Large intestine (tissue), 3 donors: ENCODE results near the gene SERPINF2. TPM values are rescaled to one million over a fixed set of nuclear protein-coding genes. Genes with fewer than 3 reads are reported as not detected.
A peak's percentile ranks its signal among the peaks of the same experiment; 100 is the strongest.
"Not testable (repeated sequence)": the region's sequence is repeated elsewhere in the genome, so short reads cannot be mapped to it uniquely, and the experiment has no call there.

Experiments
- DNase-seq, 2 donors: peaks; one replicate each; pipeline versions ENCODE4 v3.0.0 to v3.0.0-alpha.2; 2013
- H3K27ac ChIP-seq: one replicate; pipeline ENCODE4 v1.5.1; 2013; ENCODE audit warnings: low read length
- H3K27me3 ChIP-seq: 2 replicates; pipeline ENCODE4 v1.6.1; 2013; ENCODE audit warnings: low read length; ENCODE audit not compliant: control insufficient read depth, insufficient read depth
- H3K36me3 ChIP-seq: 2 replicates; pipeline ENCODE4 v1.6.1; 2013; ENCODE audit warnings: low read length; ENCODE audit not compliant: control insufficient read depth, insufficient read depth
- H3K4me1 ChIP-seq: one replicate; pipeline ENCODE4 v1.6.1; 2013; ENCODE audit warnings: low read length; ENCODE audit not compliant: control insufficient read depth, insufficient read depth
- H3K4me3 ChIP-seq: one replicate; pipeline ENCODE4 v1.5.1; 2013; ENCODE audit warnings: low read length
- H3K9me3 ChIP-seq: one replicate; pipeline ENCODE4 v1.6.1; 2013; ENCODE audit warnings: mild to moderate bottlenecking, low read depth, low read length, moderate library complexity; ENCODE audit not compliant: control insufficient read depth
- WGBS: methylation state at CpG from one replicate; pipeline ENCODE4 v1.1.5; 2013; ENCODE audit warnings: low lambda C conversion rate; ENCODE audit not compliant: insufficient coverage; 5-methylcytosine and 5-hydroxymethylcytosine counted together
- polyA plus RNA-seq: library from polyadenylated mRNA; unstranded; fragments of 120-200 nt; gene quantifications from one replicate; pipeline ENCODE4 v1.2.1, GENCODE V29; 2013

SERPINF2 gene
- polyA plus RNA-seq, 1 donor, result 14.3 TPM

- DNase-seq, result no peak
- H3K4me1 ChIP-seq, result peaks cover 37% of the 10 kb centered on the region
- WGBS, result no CpG with 5 or more reads among the region's 23 CpGs
- H3K27ac ChIP-seq, result peak overlapping the region; percentile 98
- H3K4me3 ChIP-seq, result peak overlapping the region; percentile 77
- no peaks in the 10 kb centered on the region for H3K9me3 ChIP-seq
- H3K36me3 ChIP-seq, result peaks cover 17% of the 10 kb centered on the region
- no peaks in the 10 kb centered on the region for H3K27me3 ChIP-seq
Observed at GRCh38 chr17:1715803-1716075, 26.9 kb upstream of the SERPINF2 start.

GRCh38 chr17:1716076-1716911 is 26.4 kb upstream of the SERPINF2 start:
- Histone ChIP-seq H3K27ac (peak overlapping the region; percentile 98), H3K4me3 (peak overlapping the region; percentile 77), H3K27me3 (no peaks in the 10 kb centered on the region), H3K9me3 (no peaks in the 10 kb centered on the region), H3K36me3 (peaks cover 17% of the 10 kb centered on the region), H3K4me1 (peaks cover 34% of the 10 kb centered on the region)
- no CpG with 5 or more reads among the region's 70 CpGs for WGBS
- peak; percentile 100 for DNase-seq

DNA sequence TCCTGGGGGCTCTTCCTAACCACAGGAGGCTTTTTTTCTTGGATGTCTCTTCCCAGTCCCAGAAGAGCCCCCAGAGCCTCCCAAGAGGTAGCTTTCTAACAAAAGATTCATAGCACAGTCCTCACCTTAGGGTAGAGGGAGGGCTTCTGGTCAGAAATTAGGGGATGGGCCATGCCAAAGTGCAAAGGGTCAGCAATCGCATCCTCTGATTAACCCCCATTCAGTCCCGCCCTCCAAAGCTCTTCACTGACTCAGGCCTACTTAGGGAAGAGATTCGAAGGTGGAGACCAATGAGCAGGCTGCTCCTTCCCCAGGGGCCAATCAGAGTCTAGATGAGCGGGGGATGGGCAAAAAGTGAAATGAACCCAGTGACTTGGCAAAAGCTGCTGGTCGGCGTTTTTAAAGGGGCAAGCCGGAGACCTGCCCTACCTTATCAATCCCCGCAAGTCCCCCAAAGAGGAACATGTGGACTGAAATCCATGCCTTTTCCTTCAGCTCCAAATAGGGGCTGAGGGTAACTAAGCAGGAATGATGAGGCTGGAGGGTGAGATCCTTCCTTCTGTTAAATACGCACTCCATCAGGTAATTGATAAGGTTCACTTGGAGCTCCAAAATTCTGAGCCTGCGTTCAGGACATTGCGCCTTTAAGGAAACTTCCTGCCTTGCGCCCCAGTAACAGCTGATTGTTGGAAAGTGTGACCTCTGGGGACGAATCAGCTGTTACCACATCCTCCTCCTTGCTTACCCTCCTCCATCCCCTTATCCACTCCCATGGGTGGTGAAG is 25.6 kb upstream of the SERPINF2 start:
- DNase-seq, result peak; percentile 95 to 97
- WGBS, result no CpG with 5 or more reads among the region's 13 CpGs
- no peaks in the 10 kb centered on the region for H3K27me3 ChIP-seq
- peak overlapping the region; percentile 98 for H3K27ac ChIP-seq
- H3K36me3 ChIP-seq, result peaks cover 16% of the 10 kb centered on the region
- peak overlapping the region; percentile 75 for H3K4me3 ChIP-seq
- H3K4me1 ChIP-seq, result peaks cover 34% of the 10 kb centered on the region
- H3K9me3 ChIP-seq, result no peaks in the 10 kb centered on the region

DNA sequence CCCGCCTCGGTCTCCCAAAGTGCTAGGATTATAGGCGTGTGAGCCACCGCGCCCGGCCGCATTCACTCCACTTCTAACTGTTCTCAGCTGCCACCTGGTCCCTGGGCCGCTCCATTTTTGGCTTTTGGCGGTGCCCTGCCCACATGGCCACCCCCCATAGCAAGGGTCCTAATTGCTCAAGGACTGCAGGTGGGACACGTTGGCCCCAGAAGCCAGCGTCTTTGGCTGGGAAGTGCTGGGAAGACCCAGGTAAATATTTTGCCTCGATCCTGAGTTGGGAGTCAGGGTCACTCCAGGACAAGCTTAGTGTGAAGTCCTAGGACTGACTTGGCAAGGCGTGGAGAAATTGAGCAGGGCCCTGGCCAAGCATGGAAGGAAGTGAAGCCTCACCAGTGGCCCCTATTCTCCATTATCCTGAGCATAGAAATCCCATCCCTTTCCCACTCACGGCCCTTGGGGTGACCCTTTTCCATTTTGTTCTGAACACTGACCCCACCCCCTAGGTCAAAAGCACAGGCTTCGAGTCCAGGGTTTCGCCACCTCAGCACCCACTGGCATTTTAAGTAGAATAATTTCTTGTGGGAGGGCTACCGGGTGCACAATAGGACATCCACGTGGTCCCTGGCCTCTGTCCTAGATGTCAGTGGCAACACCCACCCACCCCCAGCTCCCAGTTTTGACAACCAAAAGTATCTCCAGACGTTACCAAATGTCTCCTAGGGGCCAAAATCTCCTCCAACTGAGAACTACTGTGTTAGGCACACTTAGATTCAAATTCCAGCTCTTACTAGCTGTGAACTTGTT is 24.1 kb upstream of the SERPINF2 start:
- H3K4me1 ChIP-seq, result peaks cover 32% of the 10 kb centered on the region
- peaks cover 2% of the 10 kb centered on the region for H3K36me3 ChIP-seq
- no peaks in the 10 kb centered on the region for H3K9me3 ChIP-seq
- DNase-seq, result no peak
- no peak overlapping the region for H3K27ac ChIP-seq
- no peaks in the 10 kb centered on the region for H3K27me3 ChIP-seq
- H3K4me3 ChIP-seq, result no peak overlapping the region
- WGBS, result no CpG with 5 or more reads among the region's 19 CpGs

- H3K27ac ChIP-seq, result no peak overlapping the region
Observed at GRCh38 chr17:1720856-1721386, 21.8 kb upstream of the SERPINF2 start.

DNA sequence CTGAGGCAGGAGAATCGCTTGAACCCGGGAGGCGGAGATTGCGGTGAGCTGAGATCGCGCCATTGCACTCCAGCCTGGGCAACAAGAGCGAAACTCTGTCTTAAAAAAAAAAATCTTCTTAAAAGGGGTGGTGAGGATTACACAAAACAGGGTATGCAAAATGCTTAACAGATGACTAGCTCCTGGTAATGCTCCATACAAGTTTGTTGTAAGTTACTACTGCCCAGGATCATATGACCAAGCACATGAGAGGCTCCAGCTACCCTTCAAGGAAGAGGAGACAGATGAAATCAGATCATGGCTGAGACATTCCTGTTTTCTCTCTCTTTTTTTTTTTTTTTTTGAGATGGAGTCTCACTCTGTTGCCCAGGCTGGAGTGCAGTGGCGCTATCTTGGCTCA is 20.6 kb upstream of the SERPINF2 start:
- not testable (repeated sequence) for H3K4me3 ChIP-seq, H3K27ac ChIP-seq, H3K27me3 ChIP-seq, H3K9me3 ChIP-seq
- no CpG with 5 or more reads among the region's 8 CpGs for WGBS
- peaks cover 34% of the 10 kb centered on the region for H3K4me1 ChIP-seq
- peaks cover 10% of the 10 kb centered on the region for H3K36me3 ChIP-seq
- DNase-seq, result peak in 1 of 2 donors; percentile 5

More at GRCh38 chr17:1720856-1721386, 21.8 kb upstream of the SERPINF2 start:
- Histone ChIP-seq H3K36me3 (no peaks in the 10 kb centered on the region), H3K27me3 (no peaks in the 10 kb centered on the region), H3K9me3 (peaks cover 4% of the 10 kb centered on the region), H3K4me3 (no peak overlapping the region), H3K4me1 (peaks cover 33% of the 10 kb centered on the region)
- peak in 1 of 2 donors; percentile 34 for DNase-seq
- no CpG with 5 or more reads among the region's 11 CpGs for WGBS

DNA sequence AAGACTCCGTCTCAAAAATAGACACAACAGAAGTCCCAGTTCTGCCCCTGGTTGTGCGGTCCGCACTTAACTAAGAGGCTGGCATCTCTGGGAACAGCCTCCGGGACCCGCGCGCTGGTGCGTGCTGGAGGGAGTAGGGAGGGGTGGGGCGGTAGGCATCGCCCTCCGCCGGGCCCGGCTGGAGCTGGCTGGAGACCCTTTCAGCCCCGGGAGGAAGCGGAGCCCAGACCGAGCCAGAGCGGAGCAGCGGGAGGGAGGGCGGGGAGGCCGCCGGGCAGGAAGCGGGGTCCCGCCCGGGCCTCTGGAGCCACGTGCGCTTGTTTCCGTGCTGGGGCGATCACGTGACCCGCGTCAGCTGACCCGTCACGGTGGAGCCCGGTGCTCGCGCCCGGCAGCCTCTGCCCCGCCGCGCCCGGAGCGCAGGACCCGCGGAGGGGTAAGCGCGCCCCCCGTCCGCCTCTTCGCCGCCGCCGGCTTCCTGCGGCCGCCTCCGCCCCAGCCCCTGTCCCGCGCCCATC is 18.3 kb upstream of the SERPINF2 start, which contains the start of gene WDR81:
TSS of gene WDR81 (plus strand) at position 354 of the 518 bp plus-strand sequence. CDS start 256 bp downstream, outside the sequence.
- no CpG with 5 or more reads among the region's 57 CpGs for WGBS
- no peaks in the 10 kb centered on the region for H3K27me3 ChIP-seq
- peak within 1 kb of the TSS; percentile 47 for H3K27ac ChIP-seq
- H3K4me1 ChIP-seq, result peaks cover 31% of the 10 kb centered on the region
- H3K9me3 ChIP-seq, result peaks cover 9% of the 10 kb centered on the region
- peak; percentile 84 to 89 for DNase-seq
- H3K36me3 ChIP-seq, result peaks cover 25% of the 10 kb centered on the region
- H3K4me3 ChIP-seq, result peak within 1 kb of the TSS; percentile 60

GRCh38 chr17:1724869-1725641 is 17.6 kb upstream of the SERPINF2 start:
- Histone ChIP-seq H3K4me3 (peak overlapping the region; percentile 58), H3K9me3 (peaks cover 9% of the 10 kb centered on the region), H3K27ac (no peak overlapping the region), H3K4me1 (peaks cover 31% of the 10 kb centered on the region), H3K36me3 (peaks cover 25% of the 10 kb centered on the region), H3K27me3 (no peaks in the 10 kb centered on the region)
- no CpG with 5 or more reads among the region's 51 CpGs for WGBS
- DNase-seq, result no peak

- no CpG with 5 or more reads among the region's 54 CpGs for WGBS
- no peak for DNase-seq
- Histone ChIP-seq H3K4me3 (peak overlapping the region; percentile 58), H3K27ac (no peak overlapping the region), H3K4me1 (peaks cover 28% of the 10 kb centered on the region), H3K36me3 (peaks cover 31% of the 10 kb centered on the region), H3K9me3 (peaks cover 13% of the 10 kb centered on the region), H3K27me3 (no peaks in the 10 kb centered on the region)
Observed at GRCh38 chr17:1725642-1726511, 16.8 kb upstream of the SERPINF2 start.
